Activated CD4-positive, alpha-beta T cell treated with anti-CD3 and anti-CD28 coated beads, Interleukin-10, Interleukin-2, amounts not matched to agents 100 ng/mL and 50 ng/mL, durations not matched to agents 16 hours and 8 hours (primary cell): Measurements from ENCODE around the gene PDCD2.
"Not testable (repeated sequence)": the region's sequence is repeated elsewhere in the genome, so short reads cannot be mapped to it uniquely, and the experiment has no call there.

ENCODE experiments used
- DNase-seq: peaks from one replicate; pipeline ENCODE4 v3.0.0-alpha.2; 2020

PDCD2 gene

DNA sequence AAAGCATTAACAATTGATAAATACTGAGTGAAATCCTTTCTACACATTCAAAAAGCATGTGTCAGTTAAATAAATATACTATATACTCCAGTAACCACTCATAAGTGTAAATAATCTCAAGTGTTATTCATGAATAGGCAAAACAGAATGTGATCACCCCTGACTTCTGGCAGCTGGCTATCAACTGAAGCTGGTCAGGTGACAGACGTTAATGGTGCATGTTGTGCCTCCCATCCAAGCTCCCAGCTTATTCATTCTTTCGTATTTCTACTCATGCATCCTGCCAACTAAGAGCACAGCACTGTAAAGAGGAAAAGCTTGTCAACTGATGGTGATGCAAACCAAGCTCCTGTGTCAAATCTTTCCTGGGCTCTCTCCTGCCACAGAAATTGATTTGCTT lies 39.0 kb downstream of the PDCD2 start:
- DNase-seq: no peak

- no peak for DNase-seq
These were observed 42.3 kb downstream of the PDCD2 start for GRCh38 chr6:170542031-170542719.

DNA sequence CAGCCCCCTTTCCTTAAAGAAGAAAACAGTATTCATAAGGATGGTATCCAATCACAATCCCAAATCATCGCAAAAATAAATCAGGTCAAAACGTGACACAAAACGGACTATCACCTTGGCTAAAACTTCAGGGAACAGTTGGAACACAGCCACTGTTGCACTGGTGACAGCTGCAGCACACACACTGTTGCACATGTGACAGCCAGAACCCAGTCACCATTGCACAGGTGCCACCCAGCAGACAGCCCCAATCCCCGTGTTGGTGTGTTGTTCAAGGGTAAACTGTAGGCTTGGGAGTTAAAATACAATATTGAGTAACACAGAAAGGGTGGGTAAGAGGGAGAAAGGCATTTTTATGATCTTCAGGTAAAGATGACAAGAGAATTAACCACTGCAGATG lies 47.1 kb downstream of the PDCD2 start:
- no peak for DNase-seq

GRCh38 chr6:170536671-170537070 lies 47.8 kb downstream of the PDCD2 start:
- DNase-seq: no peak

DNA sequence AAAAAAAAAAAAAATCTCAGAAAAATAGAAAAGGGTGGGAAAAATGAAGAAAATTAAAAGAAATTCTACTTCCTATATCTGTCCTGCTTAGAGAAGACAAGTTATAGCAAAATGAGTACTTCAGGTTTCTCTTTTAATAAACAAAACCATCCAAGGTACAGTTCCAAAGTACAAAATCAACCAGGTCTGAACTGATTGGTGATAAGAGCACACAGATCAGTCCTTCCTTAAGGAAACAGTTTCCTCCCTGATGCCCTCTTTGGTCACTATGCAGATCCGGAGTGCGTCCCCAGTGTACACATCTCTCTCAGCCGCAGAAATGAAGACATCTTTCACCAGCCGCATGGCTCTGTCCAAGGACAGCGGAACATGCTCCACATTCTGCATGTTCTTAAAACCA lies 49.4 kb downstream of the PDCD2 start:
- no peak for DNase-seq

GRCh38 chr6:170533792-170534191 lies 50.6 kb downstream of the PDCD2 start:
- no peak for DNase-seq

GRCh38 chr6:170532867-170533488 lies 51.5 kb downstream of the PDCD2 start:
- DNase-seq: no peak

DNA sequence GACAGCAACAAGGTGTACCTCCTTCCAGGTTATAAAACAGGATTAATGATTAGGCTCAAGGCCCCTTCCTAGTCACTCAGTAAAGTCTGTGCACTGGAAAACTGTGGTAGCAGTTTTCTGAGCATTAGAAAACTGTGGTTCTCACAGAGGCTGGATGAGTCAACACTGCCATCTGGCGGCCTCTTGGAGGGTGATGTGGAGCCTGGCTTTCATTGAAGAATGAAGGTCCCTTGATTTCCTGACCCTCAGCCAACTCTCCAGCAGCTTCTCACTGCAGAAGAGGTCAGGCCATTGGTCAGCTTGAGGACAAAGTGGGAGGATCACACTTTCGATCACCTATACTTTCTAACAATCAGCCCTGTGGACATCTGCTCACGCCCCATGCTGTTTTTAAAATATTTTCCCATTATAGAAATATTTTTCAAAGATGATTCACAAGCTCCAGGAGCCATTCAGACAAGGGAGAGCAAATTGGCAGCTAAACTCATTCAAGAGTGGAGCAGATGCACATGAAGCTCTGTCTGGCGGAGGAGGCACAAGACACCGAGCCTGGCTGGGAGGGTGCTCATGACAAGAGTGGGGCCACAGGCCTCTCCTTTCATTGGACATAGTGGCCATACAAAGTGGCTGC lies 54.5 kb downstream of the PDCD2 start:
- peak; percentile 67 for DNase-seq

DNA sequence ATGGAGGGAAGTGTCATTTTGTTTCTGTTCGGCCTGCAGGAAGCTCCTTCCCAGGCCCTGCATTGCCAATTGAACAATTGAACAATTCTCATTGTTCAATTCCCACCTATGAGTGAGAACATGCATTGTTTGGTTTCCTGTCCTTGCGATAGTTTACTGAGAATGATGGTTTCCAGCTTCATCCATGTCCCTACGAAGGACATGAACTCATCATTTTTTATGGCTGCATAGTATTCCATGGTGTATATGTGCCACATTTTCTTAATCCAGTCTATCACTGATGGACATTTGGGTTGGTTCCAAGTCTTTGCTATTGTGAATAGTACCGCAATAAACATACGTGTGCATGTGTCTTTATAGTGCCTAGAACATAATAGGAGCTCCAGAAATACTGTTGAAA lies 56.4 kb downstream of the PDCD2 start:
- DNase-seq: not testable (repeated sequence)

DNA sequence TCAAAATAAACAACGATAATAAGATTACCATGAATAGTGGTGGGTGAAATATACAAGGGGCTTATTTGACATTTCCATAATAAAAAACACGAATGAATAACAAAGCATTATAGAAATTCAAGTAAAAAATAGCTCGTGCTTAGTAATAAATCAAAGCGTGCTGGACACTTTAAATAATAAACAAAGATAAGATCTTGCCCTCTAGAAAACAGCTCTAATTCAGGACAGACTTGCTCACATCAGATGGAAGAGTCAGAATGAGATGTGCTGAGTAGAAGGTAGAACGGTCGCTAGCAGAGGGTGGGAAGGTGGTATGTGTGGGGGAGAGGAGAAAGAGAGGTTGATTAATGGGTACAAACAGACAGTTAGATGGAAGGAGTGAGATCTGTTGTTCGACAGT lies 58.6 kb downstream of the PDCD2 start:
- no peak for DNase-seq
